Lower leg skin (tissue), 4 donors: ENCODE data around the gene PAK6. TPM values are rescaled to one million over a fixed set of nuclear protein-coding genes. Genes with fewer than 3 reads are reported as not detected.

Experiments
- DNase-seq, 2 donors: peaks; one replicate each; pipeline ENCODE4 v3.0.0-alpha.2; 2019; ENCODE audit warnings: low spot score in 2 of 2
- H3K4me3 ChIP-seq: fragments of 200-600 bp; sonication (generic); 2 replicates; pipeline ENCODE4 v1.5.1; 2017; ENCODE audit warnings: mild to moderate bottlenecking, low read depth; ENCODE audit not compliant: poor library complexity, severe bottlenecking
- POLR2A ChIP-seq, 2 donors: fragments of 450-650 bp; IDR thresholded peaks; one replicate each; pipeline ENCODE4 v1.6.1; 2016 to 2017; ENCODE audit warnings: antibody characterized with exemption in 2 of 2, mild to moderate bottlenecking in 1 of 2, moderate library complexity in 1 of 2
- WGBS, 2 donors: methylation state at CpG; one replicate each; pipeline ENCODE4 v1.1.5; 2018; 5-methylcytosine and 5-hydroxymethylcytosine counted together
- intact Hi-C: fragments of 100-400 bp; cut with DNase I; formaldehyde crosslinking; loops from one replicate; pipeline ENCODE4 v1.15.0; 2023; ENCODE audit warnings: low total_unique reads
- total RNA-seq, 4 donors: library from RNA; depleted of rRNA; stranded (reverse); fragments of >200 nt; gene quantifications; one replicate each; pipeline ENCODE4 v1.1.0, GENCODE V29; 2016
- TF ChIP-seq, protein P1 (sequence below), 3 donors: fragments of 450-650 bp; IDR thresholded peaks; one replicate each; pipeline ENCODE4 v1.5.1; 2016; ENCODE audit warnings: antibody characterized with exemption in 3 of 3, mild to moderate bottlenecking in 3 of 3, moderate library complexity in 2 of 3

Gene PAK6
- total RNA-seq, 4 donors from 2014 or later, result 48.3 to 83.9 (median 70.4) TPM

DNA sequence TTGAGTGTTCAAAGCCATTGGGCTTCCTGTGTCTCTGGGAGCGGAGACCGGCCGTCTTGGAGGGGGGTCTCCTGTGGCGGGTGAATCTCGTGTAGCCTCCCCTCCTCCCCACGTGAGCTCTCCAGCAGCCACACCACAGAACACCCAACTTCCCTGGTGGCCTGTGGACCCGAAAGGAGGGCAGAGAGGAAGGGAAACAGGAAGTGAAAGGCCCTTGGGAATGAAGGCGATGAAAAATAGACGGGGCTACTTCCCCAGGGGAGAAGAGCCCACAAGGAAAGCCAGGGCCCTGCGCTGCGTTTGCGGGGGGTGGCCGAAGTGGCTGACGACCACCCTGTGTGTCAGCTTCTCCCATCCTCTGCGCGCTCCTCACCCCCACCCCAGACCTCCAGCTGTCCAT, 38.6 kb downstream of the PAK6 start:
- TF ChIP-seq POLR2A (IDR thresholded peaks at IDR 0.05), result no peak
- no peak for DNase-seq
- 52 to 56% methylated on average over 16 of the region's 16 CpGs for WGBS, 2 donors
- intact Hi-C loops, result loop anchor here (5.0 kb wide), 1 partner anchor 225 kb away; no protein-coding TSS in a partner anchor
- no peak overlapping the region for H3K4me3 ChIP-seq

DNA sequence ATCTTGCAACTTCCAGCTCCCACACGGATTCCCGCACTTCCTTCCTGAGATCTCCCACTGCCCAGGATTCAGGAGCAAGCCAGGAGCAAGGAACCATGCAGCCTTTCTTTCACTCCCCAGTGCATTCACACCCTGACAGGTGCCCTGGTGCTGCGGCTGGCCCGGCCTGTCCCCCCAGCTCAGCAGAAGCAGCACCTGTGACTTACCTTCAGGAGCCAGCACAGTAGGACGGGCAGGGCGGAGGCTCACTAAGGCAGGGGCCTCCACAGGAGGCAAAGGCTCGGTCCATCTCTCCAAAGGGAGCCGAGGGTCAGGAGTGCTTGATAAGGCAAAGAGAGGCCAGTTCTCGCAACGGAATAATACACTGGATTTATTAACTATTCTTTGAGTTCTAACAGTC, 39.2 kb downstream of the PAK6 start:
- DNase-seq, result no peak
- WGBS, 2 donors, result 76 to 77% methylated on average over 9 to 10 of the region's 10 CpGs
- intact Hi-C loops, result loop anchor here (5.0 kb wide), 1 partner anchor 226 kb away; no protein-coding TSS in a partner anchor
- H3K4me3 ChIP-seq, result no peak overlapping the region
- TF ChIP-seq POLR2A (IDR thresholded peaks at IDR 0.05), result no peak
- TF ChIP-seq, protein P1, sequence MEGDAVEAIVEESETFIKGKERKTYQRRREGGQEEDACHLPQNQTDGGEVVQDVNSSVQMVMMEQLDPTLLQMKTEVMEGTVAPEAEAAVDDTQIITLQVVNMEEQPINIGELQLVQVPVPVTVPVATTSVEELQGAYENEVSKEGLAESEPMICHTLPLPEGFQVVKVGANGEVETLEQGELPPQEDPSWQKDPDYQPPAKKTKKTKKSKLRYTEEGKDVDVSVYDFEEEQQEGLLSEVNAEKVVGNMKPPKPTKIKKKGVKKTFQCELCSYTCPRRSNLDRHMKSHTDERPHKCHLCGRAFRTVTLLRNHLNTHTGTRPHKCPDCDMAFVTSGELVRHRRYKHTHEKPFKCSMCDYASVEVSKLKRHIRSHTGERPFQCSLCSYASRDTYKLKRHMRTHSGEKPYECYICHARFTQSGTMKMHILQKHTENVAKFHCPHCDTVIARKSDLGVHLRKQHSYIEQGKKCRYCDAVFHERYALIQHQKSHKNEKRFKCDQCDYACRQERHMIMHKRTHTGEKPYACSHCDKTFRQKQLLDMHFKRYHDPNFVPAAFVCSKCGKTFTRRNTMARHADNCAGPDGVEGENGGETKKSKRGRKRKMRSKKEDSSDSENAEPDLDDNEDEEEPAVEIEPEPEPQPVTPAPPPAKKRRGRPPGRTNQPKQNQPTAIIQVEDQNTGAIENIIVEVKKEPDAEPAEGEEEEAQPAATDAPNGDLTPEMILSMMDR (IDR thresholded peaks at IDR 0.05), result no peak

DNA sequence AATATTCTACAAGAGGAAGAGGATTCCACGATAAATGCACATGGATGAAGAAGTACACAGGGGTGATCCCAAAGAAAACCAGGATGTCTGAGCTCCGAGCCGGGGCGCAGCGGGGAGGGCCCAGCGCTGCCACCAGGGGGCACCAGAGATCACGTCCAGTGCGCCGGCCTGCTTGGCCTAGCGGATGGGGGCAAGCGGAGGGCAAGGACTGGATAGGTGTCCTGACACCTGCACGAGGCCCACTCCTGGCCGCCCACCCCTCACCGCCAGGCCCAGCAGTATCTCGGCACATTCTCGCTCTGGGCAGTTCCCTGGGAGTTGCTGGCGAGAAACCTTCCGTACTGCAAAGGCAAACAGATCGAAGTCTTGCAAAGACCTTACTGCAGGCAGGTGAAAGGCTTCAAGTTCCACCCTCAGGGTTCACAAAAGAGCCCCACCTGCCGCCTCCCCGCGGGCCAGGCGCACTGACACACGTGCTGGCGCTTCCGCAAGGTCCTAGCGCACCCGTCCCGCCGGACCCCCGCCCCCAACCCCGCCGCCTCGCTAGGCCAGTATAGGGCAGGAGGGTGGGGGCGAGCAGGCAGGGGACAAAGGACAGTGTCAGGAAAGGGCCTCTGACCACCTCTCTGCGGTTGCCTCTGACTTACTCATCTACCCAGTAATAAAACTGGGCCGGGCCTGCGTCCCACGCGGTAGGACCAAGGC, 40.7 kb downstream of the PAK6 start:
- TF ChIP-seq, protein P1 (IDR thresholded peaks at IDR 0.05), result peak in 1 of 3 donors; percentile 59
- no peak for TF ChIP-seq POLR2A (IDR thresholded peaks at IDR 0.05)
- intact Hi-C loops, result loop anchor here (5.0 to 10.0 kb wide), 3 partner anchors 85 to 227 kb away; no protein-coding TSS in a partner anchor
- peak; percentile 35 to 93 for DNase-seq

DNA sequence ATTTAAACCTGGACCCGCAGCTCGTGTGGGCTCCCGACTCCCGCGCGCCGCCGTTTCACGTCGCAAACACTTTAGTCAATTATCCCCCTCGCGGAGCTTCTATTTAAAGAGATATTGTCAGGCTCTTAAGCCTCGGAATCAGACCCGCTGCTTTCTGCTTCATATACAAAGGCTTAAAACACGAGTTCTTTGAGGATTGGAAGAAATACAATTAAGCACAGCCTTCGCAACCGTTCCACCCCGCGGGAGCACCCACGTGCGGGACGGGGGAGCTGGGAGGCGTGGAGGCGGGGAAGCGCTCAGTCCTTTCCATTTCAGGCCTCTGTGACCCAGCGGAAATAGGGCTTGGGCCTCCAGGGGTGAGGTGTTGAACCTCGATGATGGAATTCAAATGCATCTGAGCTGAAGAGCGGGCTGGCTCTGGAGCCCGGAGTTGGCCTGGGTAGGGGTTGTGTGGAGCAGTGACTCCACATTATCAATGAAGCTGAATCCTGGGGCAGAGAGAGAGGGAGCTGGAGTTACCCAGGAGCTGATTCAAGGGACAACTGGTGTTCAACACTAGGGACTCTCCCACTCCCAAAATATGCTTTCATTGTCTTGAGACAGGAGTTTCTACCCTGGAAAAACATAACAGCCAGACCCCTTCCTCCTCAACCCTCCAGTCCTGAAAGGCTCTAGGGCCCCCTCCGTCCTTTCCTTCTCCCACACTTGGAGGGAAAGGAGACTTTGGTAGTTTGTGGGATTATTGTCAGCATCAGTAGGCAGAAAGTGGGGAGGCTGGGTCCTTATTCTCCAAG, 41.6 kb downstream of the PAK6 start:
- DNase-seq, result no peak
- intact Hi-C loops, result loop anchor here (5.0 to 10.0 kb wide), 2 partner anchors 84 to 142 kb away; no protein-coding TSS in a partner anchor
- TF ChIP-seq POLR2A (IDR thresholded peaks at IDR 0.05), result no peak
- TF ChIP-seq, protein P1 (IDR thresholded peaks at IDR 0.05), result no peak
- 55 to 61% methylated on average over 30 of the region's 30 CpGs for WGBS, 2 donors
- no peak overlapping the region for H3K4me3 ChIP-seq

More for the DNA sequence above, 40.7 kb downstream of the PAK6 start:
- WGBS, 2 donors, result 15 to 17% methylated on average over 35 to 37 of the region's 40 CpGs
- no peak overlapping the region for H3K4me3 ChIP-seq

DNA sequence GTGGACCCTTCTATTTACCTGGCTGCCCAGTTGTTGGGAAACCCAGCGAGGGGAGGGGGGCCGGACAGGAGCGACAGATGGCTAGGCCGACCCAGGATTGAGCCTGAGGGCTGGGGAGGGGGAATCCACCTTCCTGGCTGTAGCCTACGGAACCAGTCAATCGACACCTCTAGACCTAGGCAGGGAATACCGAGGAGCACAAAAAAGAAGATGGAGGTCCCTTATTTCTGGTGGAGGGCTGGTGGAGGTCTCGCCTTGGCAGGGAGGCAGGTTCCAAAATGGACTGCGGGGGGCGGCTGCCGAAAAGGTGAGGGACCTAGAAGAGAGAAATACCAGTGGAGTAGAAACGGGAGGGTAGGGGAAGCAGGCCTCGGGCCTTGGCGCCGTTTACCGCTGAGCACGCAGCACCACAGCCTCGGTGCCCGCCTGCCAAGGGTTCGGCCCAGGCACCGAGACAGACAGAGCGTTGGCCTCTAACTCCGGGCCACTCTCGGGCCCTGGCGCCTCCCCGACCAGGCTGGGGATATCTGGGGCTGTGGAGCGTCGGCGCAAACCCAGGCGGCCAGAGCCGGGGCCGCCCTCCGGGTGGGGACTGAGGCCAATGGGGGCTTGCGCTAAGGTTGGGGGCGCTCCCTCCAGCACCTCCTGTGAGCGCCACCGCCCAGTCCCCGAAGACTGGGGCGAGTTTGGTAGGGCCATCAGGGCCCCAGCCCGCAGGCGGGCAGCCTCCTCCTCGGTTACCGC, 42.4 kb downstream of the PAK6 start:
- WGBS, 2 donors, result 59 to 65% methylated on average over 25 to 29 of the region's 43 CpGs
- intact Hi-C loops, result loop anchor here (5.0 to 10.0 kb wide), 2 partner anchors 84 to 141 kb away; no protein-coding TSS in a partner anchor
- TF ChIP-seq, protein P1 (IDR thresholded peaks at IDR 0.05), result no peak
- no peak for TF ChIP-seq POLR2A (IDR thresholded peaks at IDR 0.05)
- no peak overlapping the region for H3K4me3 ChIP-seq
- DNase-seq, result no peak
